B cell (primary cell): Measurements from ENCODE around the gene CIC.

ENCODE experiments used
- EZH2 ChIP-seq: IDR thresholded peaks from 2 replicates; pipeline ENCODE4 v1.6.1; 2012; ENCODE audit warnings: borderline replicate concordance, low read depth, mild to moderate bottlenecking, moderate library complexity, low read length; ENCODE audit not compliant: insufficient read depth, poor library complexity, severe bottlenecking
- TF ChIP-seq, protein P1 (sequence below): fragments of 200-600 bp; IDR thresholded peaks from one replicate; pipeline ENCODE4 v1.8.0; 2022; ENCODE audit warnings: antibody characterized with exemption, mild to moderate bottlenecking

DNA sequence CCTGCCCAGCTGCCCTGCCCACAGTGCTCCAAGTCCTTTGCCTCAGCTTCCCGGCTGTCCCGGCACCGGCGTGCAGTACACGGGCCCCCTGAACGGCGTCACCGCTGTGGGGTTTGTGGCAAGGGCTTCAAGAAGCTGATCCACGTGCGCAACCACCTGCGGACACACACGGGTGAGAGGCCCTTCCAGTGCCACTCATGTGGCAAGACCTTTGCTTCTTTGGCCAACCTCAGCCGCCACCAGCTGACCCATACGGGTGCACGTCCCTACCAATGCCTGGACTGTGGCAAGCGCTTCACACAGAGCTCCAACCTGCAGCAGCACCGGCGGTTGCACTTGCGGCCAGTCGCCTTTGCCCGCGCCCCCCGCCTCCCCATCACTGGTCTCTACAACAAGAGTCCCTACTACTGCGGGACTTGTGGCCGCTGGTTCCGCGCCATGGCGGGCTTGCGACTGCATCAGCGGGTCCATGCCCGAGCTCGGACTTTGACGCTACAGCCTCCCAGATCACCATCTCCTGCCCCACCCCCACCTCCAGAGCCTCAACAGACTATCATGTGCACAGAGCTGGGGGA, 43.2 kb upstream of the CIC start:
- TF ChIP-seq, protein P1, sequence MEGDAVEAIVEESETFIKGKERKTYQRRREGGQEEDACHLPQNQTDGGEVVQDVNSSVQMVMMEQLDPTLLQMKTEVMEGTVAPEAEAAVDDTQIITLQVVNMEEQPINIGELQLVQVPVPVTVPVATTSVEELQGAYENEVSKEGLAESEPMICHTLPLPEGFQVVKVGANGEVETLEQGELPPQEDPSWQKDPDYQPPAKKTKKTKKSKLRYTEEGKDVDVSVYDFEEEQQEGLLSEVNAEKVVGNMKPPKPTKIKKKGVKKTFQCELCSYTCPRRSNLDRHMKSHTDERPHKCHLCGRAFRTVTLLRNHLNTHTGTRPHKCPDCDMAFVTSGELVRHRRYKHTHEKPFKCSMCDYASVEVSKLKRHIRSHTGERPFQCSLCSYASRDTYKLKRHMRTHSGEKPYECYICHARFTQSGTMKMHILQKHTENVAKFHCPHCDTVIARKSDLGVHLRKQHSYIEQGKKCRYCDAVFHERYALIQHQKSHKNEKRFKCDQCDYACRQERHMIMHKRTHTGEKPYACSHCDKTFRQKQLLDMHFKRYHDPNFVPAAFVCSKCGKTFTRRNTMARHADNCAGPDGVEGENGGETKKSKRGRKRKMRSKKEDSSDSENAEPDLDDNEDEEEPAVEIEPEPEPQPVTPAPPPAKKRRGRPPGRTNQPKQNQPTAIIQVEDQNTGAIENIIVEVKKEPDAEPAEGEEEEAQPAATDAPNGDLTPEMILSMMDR, result no peak
- no peak for TF ChIP-seq EZH2
